Measurements from ENCODE around the gene CFTR.
A peak's percentile ranks its signal among the peaks of the same experiment; 100 is the strongest.
"Not testable (repeated sequence)": the region's sequence is repeated elsewhere in the genome, so short reads cannot be mapped to it uniquely, and the experiment has no call there.

CFTR gene

GRCh38 chr7:117698018-117698417, 218.2 kb downstream of the CFTR start:
- DNase-seq, result no peak

GRCh38 chr7:117704063-117704462, 224.2 kb downstream of the CFTR start:
- DNase-seq, result no peak

- DNase-seq, result no peak
These were observed 225.8 kb downstream of the CFTR start for GRCh38 chr7:117705630-117706029.

GRCh38 chr7:117706210-117706609, 226.4 kb downstream of the CFTR start:
- no peak for DNase-seq

GRCh38 chr7:117707080-117707479, 227.3 kb downstream of the CFTR start:
- DNase-seq, result no peak

- DNase-seq, result not testable (repeated sequence)
These were observed 228.3 kb downstream of the CFTR start for GRCh38 chr7:117708173-117708572.

- no peak for DNase-seq
These were observed 231.7 kb downstream of the CFTR start for GRCh38 chr7:117711556-117711955.

- peak; percentile 20 for DNase-seq
These were observed 236.1 kb downstream of the CFTR start for GRCh38 chr7:117715784-117716445.

- no peak for DNase-seq
These were observed 237.0 kb downstream of the CFTR start for GRCh38 chr7:117716707-117717299.

GRCh38 chr7:117717357-117717756, 237.5 kb downstream of the CFTR start:
- DNase-seq, result no peak

Data from 8988T (cell line).